ENCODE measurements around the gene TMEM116.

TMEM116 gene

GRCh38 chr12:111943929-111944328, 69.0 kb downstream of the TMEM116 start:
- H3K4me3 ChIP-seq (ENCODE audit: low read length): no peak overlapping the region
- no peak for DNase-seq (ENCODE audit: low read depth)
- TF ChIP-seq, protein P1, sequence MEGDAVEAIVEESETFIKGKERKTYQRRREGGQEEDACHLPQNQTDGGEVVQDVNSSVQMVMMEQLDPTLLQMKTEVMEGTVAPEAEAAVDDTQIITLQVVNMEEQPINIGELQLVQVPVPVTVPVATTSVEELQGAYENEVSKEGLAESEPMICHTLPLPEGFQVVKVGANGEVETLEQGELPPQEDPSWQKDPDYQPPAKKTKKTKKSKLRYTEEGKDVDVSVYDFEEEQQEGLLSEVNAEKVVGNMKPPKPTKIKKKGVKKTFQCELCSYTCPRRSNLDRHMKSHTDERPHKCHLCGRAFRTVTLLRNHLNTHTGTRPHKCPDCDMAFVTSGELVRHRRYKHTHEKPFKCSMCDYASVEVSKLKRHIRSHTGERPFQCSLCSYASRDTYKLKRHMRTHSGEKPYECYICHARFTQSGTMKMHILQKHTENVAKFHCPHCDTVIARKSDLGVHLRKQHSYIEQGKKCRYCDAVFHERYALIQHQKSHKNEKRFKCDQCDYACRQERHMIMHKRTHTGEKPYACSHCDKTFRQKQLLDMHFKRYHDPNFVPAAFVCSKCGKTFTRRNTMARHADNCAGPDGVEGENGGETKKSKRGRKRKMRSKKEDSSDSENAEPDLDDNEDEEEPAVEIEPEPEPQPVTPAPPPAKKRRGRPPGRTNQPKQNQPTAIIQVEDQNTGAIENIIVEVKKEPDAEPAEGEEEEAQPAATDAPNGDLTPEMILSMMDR (conservative IDR thresholded peaks at IDR 0.05; ENCODE audit: low read depth, low read length): no peak

- TF ChIP-seq, protein P1 (conservative IDR thresholded peaks at IDR 0.05; ENCODE audit: low read depth, low read length): no peak
- peak; percentile 38 for DNase-seq (ENCODE audit: low read depth)
- no peak overlapping the region for H3K4me3 ChIP-seq (ENCODE audit: low read length)
Measured at GRCh38 chr12:111942557-111942956, 70.4 kb downstream of the TMEM116 start.

GRCh38 chr12:111937429-111937828, 75.5 kb downstream of the TMEM116 start:
- DNase-seq (ENCODE audit: low read depth): peak; percentile 21
- no peak overlapping the region for H3K4me3 ChIP-seq (ENCODE audit: low read length)
- TF ChIP-seq, protein P1 (conservative IDR thresholded peaks at IDR 0.05; ENCODE audit: low read depth, low read length): no peak

GRCh38 chr12:111936869-111937268, 76.1 kb downstream of the TMEM116 start:
- no peak overlapping the region for H3K4me3 ChIP-seq (ENCODE audit: low read length)
- DNase-seq (ENCODE audit: low read depth): no peak
- TF ChIP-seq, protein P1 (conservative IDR thresholded peaks at IDR 0.05; ENCODE audit: low read depth, low read length): no peak

DNA sequence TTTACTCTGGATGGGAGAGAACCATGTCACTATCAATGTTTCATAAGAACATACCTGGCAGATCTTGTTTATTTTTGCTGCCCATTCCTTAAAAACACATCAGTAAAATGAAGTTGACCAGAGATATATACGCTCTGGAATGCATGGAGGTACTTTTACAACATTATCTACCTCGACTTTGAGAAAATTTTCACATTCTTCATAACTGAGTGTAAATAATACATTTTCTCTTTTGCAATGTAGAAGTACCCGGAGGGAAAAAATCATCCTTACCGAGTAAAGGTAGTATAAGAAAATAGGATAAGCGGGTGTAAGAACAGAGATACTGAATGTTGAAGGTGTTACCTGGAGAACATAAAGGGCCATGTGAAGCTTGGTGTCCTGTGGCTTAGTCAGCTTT, 80.7 kb downstream of the TMEM116 start:
- no peak overlapping the region for H3K4me3 ChIP-seq (ENCODE audit: low read length)
- DNase-seq (ENCODE audit: low read depth): no peak
- TF ChIP-seq, protein P1 (conservative IDR thresholded peaks at IDR 0.05; ENCODE audit: low read depth, low read length): no peak

DNA sequence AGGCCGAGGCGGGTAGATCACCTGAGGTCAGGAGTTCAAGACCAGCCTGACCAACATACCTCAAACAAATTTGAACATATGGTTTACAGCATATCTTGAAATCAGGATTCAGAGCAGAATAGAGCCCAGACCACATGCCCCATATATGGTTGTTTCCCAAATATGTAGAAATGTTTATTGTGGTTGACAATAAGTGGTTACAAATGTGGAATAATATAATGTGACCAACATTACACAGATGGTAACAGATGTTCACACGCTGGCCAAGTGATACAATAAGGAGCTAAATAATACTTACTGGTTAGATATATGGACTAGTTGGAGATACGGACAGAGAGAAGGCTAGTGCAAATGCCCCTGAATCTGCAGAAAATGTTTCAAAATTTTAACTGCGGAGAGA, 85.6 kb downstream of the TMEM116 start:
- no peak overlapping the region for H3K4me3 ChIP-seq (ENCODE audit: low read length)
- DNase-seq (ENCODE audit: low read depth): no peak
- TF ChIP-seq, protein P1 (conservative IDR thresholded peaks at IDR 0.05; ENCODE audit: low read depth, low read length): no peak

DNA sequence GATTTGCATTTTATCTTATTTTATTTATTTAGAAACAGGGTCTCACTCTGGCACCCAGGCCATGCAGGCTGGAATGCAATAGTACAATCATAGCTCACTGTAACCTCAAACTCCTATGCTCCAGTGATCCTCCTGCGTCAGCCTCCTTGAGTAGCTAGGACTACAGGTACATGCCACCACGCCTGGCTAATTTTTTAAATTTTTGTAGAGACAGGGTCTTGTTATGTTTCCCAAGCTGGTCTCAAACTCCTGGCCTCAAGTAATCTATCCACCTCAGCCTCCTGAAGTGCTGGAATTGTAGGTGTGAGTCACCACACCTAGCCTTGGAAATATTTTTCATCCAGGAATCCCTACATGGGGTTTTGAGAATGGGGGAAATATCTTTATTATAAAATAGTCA, 86.3 kb downstream of the TMEM116 start:
- DNase-seq (ENCODE audit: low read depth): no peak
- H3K4me3 ChIP-seq (ENCODE audit: low read length): no peak overlapping the region
- TF ChIP-seq, protein P1 (conservative IDR thresholded peaks at IDR 0.05; ENCODE audit: low read depth, low read length): no peak
